ENCODE results near the gene PDZK1IP1.
A peak's percentile ranks its signal among the peaks of the same experiment; 100 is the strongest.
"Not testable (repeated sequence)": the region's sequence is repeated elsewhere in the genome, so short reads cannot be mapped to it uniquely, and the experiment has no call there.

Gene PDZK1IP1

GRCh38 chr1:47193496-47193895 is 3.7 kb upstream of the PDZK1IP1 start:
- not testable (repeated sequence) for DNase-seq

GRCh38 chr1:47192458-47193384 is 2.9 kb upstream of the PDZK1IP1 start:
- DNase-seq = peak; percentile 9 to 56 (median 40)

- DNase-seq = no peak
Observed at GRCh38 chr1:47191940-47192457, 2.2 kb upstream of the PDZK1IP1 start.

- DNase-seq = no peak
Observed at GRCh38 chr1:47190857-47191256, 1.0 kb upstream of the PDZK1IP1 start.

GRCh38 chr1:47190509-47190855 is 646 bp upstream of the PDZK1IP1 start:
- no peak for DNase-seq

GRCh38 chr1:47188791-47189785 is 748 bp downstream of the PDZK1IP1 start:
- DNase-seq = no peak

GRCh38 chr1:47187926-47188250 is 1.9 kb downstream of the PDZK1IP1 start:
- DNase-seq = no peak

- DNase-seq = no peak
Observed at GRCh38 chr1:47187231-47187925, 2.5 kb downstream of the PDZK1IP1 start.

GRCh38 chr1:47186267-47187185 is 3.3 kb downstream of the PDZK1IP1 start:
- no peak for DNase-seq

- no peak for DNase-seq
Observed at GRCh38 chr1:47184822-47185677, 4.8 kb downstream of the PDZK1IP1 start.

- no peak for DNase-seq
Observed at GRCh38 chr1:47184090-47184821, 5.6 kb downstream of the PDZK1IP1 start.

GRCh38 chr1:47183308-47184089 is 6.3 kb downstream of the PDZK1IP1 start:
- no peak for DNase-seq

GRCh38 chr1:47182676-47183235 is 7.1 kb downstream of the PDZK1IP1 start:
- no peak for DNase-seq

GRCh38 chr1:47181955-47182675 is 7.7 kb downstream of the PDZK1IP1 start:
- no peak for DNase-seq

- no peak for DNase-seq
Observed at GRCh38 chr1:47181095-47181954, 8.5 kb downstream of the PDZK1IP1 start.

- DNase-seq = no peak
Observed at GRCh38 chr1:47180603-47181094, 9.2 kb downstream of the PDZK1IP1 start.
